ENCODE measurements around the gene FOXR2.
A peak's percentile ranks its signal among the peaks of the same experiment; 100 is the strongest.

FOXR2 gene

GRCh38 chrX:55623100-55623499 lies at the start of gene FOXR2:
Gene FOXR2 (plus strand): TSS chrX:55623400. CDS start chrX:55623712, 312 bp downstream.
- no peak for DNase-seq (ENCODE audit: low read depth)

GRCh38 chrX:55579115-55579514 lies 44.1 kb upstream of the FOXR2 start:
- no peak for DNase-seq (ENCODE audit: low read depth)

- DNase-seq (ENCODE audit: low read depth) = peak; percentile 8
Observed at GRCh38 chrX:55582447-55582846, 40.8 kb upstream of the FOXR2 start.

GRCh38 chrX:55593296-55593695 lies 29.9 kb upstream of the FOXR2 start:
- DNase-seq (ENCODE audit: low read depth) = no peak

GRCh38 chrX:55593756-55594257 lies 29.4 kb upstream of the FOXR2 start:
- DNase-seq (ENCODE audit: low read depth) = no peak

- DNase-seq (ENCODE audit: low read depth) = no peak
Observed at GRCh38 chrX:55598333-55598732, 24.9 kb upstream of the FOXR2 start.

GRCh38 chrX:55619547-55619946 lies 3.7 kb upstream of the FOXR2 start:
- no peak for DNase-seq (ENCODE audit: low read depth)

GRCh38 chrX:55624403-55624802 lies 1.2 kb downstream of the FOXR2 start:
- DNase-seq (ENCODE audit: low read depth) = no peak

- DNase-seq (ENCODE audit: low read depth) = no peak
Observed at GRCh38 chrX:55636109-55636508, 12.9 kb downstream of the FOXR2 start.

- no peak for DNase-seq (ENCODE audit: low read depth)
Observed at GRCh38 chrX:55638933-55639332, 15.7 kb downstream of the FOXR2 start.

- DNase-seq (ENCODE audit: low read depth) = no peak
Observed at GRCh38 chrX:55640854-55641253, 17.7 kb downstream of the FOXR2 start.

GRCh38 chrX:55648434-55648833 lies 25.2 kb downstream of the FOXR2 start:
- no peak for DNase-seq (ENCODE audit: low read depth)

GRCh38 chrX:55659931-55660330 lies 36.7 kb downstream of the FOXR2 start:
- DNase-seq (ENCODE audit: low read depth) = no peak

- DNase-seq (ENCODE audit: low read depth) = no peak
Observed at GRCh38 chrX:55663584-55663983, 40.4 kb downstream of the FOXR2 start.

- no peak for DNase-seq (ENCODE audit: low read depth)
Observed at GRCh38 chrX:55668084-55668483, 44.9 kb downstream of the FOXR2 start.
